ENCODE measurements around the gene KDM7A.

DNA sequence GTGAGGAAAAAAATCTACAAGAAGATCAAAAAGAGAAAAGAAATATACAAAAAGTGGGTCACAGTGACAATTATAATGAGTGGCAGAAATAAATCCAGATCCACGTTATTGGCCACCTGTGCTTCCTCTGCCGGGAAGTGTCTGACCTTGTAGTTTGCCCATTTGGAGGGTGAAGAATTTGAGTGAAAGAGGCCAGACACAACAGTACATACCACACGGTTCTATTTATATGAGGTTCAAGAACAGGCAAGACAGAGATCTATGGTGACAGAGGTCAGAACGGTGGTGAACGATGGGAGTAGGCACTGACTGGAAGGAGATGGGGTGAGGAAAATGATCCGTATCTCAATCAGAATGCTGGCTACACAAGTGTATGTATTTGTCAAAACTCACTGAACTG, 131.1 kb downstream of the KDM7A start:
- TF ChIP-seq EP300 (IDR thresholded peaks at IDR 0.05) (no peak), CEBPB (IDR thresholded peaks at IDR 0.05) (no peak), KDM5A (IDR thresholded peaks at IDR 0.05) (no peak)
- TF ChIP-seq, protein P1, sequence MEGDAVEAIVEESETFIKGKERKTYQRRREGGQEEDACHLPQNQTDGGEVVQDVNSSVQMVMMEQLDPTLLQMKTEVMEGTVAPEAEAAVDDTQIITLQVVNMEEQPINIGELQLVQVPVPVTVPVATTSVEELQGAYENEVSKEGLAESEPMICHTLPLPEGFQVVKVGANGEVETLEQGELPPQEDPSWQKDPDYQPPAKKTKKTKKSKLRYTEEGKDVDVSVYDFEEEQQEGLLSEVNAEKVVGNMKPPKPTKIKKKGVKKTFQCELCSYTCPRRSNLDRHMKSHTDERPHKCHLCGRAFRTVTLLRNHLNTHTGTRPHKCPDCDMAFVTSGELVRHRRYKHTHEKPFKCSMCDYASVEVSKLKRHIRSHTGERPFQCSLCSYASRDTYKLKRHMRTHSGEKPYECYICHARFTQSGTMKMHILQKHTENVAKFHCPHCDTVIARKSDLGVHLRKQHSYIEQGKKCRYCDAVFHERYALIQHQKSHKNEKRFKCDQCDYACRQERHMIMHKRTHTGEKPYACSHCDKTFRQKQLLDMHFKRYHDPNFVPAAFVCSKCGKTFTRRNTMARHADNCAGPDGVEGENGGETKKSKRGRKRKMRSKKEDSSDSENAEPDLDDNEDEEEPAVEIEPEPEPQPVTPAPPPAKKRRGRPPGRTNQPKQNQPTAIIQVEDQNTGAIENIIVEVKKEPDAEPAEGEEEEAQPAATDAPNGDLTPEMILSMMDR (IDR thresholded peaks at IDR 0.05): no peak

Data from A549 (cell line).